OCI-LY1 (cell line): ENCODE results near the gene PNO1.
A peak's percentile ranks its signal among the peaks of the same experiment; 100 is the strongest.

ENCODE experiments used
- H2AFZ ChIP-seq: fragments of 200-600 bp; sonication (generic), shearing (Covaris generic); 2 replicates; pipeline ENCODE4 v1.6.0; 2014; ENCODE audit warnings: antibody characterized with exemption, mild to moderate bottlenecking, low read length
- H3F3A ChIP-seq: fragments of 200-600 bp; sonication (generic), shearing (Covaris generic); 2 replicates; pipeline ENCODE4 v1.6.0; 2014; ENCODE audit warnings: mild to moderate bottlenecking, antibody characterized with exemption, low read length, moderate library complexity; ENCODE audit not compliant: insufficient read depth
- H3K27ac ChIP-seq: fragments of 200-600 bp; sonication (generic); 2 replicates; pipeline ENCODE4 v1.5.1; 2014; ENCODE audit warnings: low read length, mixed run types, mild to moderate bottlenecking, low read depth; ENCODE audit not compliant: poor library complexity, severe bottlenecking
- H3K27me3 ChIP-seq: fragments of 200-600 bp; sonication (generic); 2 replicates; pipeline ENCODE4 v1.6.0; 2014; ENCODE audit warnings: antibody characterized with exemption, mild to moderate bottlenecking, low read length, moderate library complexity; ENCODE audit not compliant: insufficient read depth
- H3K36me3 ChIP-seq: fragments of 200-600 bp; sonication (generic); 2 replicates; pipeline ENCODE4 v1.6.1; 2014; ENCODE audit warnings: mild to moderate bottlenecking, antibody characterized with exemption, low read length, moderate library complexity, mixed read lengths; ENCODE audit not compliant: insufficient read depth
- H3K4me1 ChIP-seq: fragments of 200-600 bp; sonication (generic); 2 replicates; pipeline ENCODE4 v1.5.1; 2014; ENCODE audit warnings: mild to moderate bottlenecking, low read length, moderate library complexity; ENCODE audit not compliant: insufficient read depth, severe bottlenecking
- H3K4me2 ChIP-seq: fragments of 200-600 bp; sonication (generic), shearing (Covaris generic); 2 replicates; pipeline ENCODE4 v1.6.1; 2014; ENCODE audit warnings: low read length
- H3K4me3 ChIP-seq: fragments of 200-600 bp; sonication (generic); 2 replicates; pipeline ENCODE4 v1.5.1; 2014; ENCODE audit warnings: low read length, low read depth, mild to moderate bottlenecking, mixed read lengths; ENCODE audit not compliant: poor library complexity, severe bottlenecking
- H3K79me2 ChIP-seq: fragments of 200-600 bp; shearing (Covaris generic); 2 replicates; pipeline ENCODE4 v1.6.1; 2016; ENCODE audit warnings: mixed run types, low read length, mixed read lengths; ENCODE audit not compliant: insufficient read depth
- H3K9ac ChIP-seq: fragments of 200-600 bp; sonication (generic), shearing (Covaris generic); 2 replicates; pipeline ENCODE4 v1.6.1; 2014; ENCODE audit warnings: mild to moderate bottlenecking, low read length, mixed read lengths
- H3K9me2 ChIP-seq: fragments of 200-600 bp; sonication (generic), shearing (Covaris generic); 2 replicates; pipeline ENCODE4 v1.6.1; 2014; ENCODE audit warnings: low read depth, mild to moderate bottlenecking, low read length, mixed read lengths
- H3K9me3 ChIP-seq: fragments of 200-600 bp; shearing (Covaris generic); 2 replicates; pipeline ENCODE4 v1.6.1; 2014; ENCODE audit warnings: low read length, mixed read lengths
- H4K20me1 ChIP-seq: fragments of 200-600 bp; sonication (generic), shearing (Covaris generic); 2 replicates; pipeline ENCODE4 v1.6.0; 2016; ENCODE audit warnings: mild to moderate bottlenecking, low read length; ENCODE audit not compliant: insufficient read depth
- CTCF ChIP-seq: fragments of 200-600 bp; sonication (generic), shearing (Covaris generic); IDR thresholded peaks from 2 replicates; pipeline ENCODE4 v1.5.1; 2017; ENCODE audit warnings: mild to moderate bottlenecking, antibody characterized with exemption, low read length, moderate library complexity, mixed read lengths
- EZH2 ChIP-seq: fragments of 200-600 bp; sonication (generic), shearing (Covaris generic); IDR thresholded peaks from 2 replicates; pipeline ENCODE4 v1.8.0; 2017; ENCODE audit warnings: borderline replicate concordance, mixed run types, mild to moderate bottlenecking, antibody characterized with exemption, low read length, moderate library complexity, mixed read lengths

PNO1 gene

GRCh38 chr2:68185541-68186164 is 28.0 kb downstream of the PNO1 start:
- H3K27me3 ChIP-seq = no peaks in the 10 kb centered on the region
- peak; percentile 82 for TF ChIP-seq CTCF
- TF ChIP-seq EZH2 = no peak
- no peaks in the 10 kb centered on the region for H3K9me3 ChIP-seq
- peaks cover 26% of the 10 kb centered on the region for H3K79me2 ChIP-seq
- no peak overlapping the region for H3K27ac ChIP-seq
- no peaks in the 10 kb centered on the region for H3K9me2 ChIP-seq
- no peaks in the 10 kb centered on the region for H3F3A ChIP-seq
- H3K36me3 ChIP-seq = peaks cover 64% of the 10 kb centered on the region; the same call in 1 of the 2 replicates
- no peaks in the 10 kb centered on the region; the same call in 1 of the 2 replicates for H4K20me1 ChIP-seq
- no peak overlapping the region for H3K4me3 ChIP-seq
- no peak overlapping the region for H3K9ac ChIP-seq
- no peak overlapping the region for H3K4me2 ChIP-seq
- H2AFZ ChIP-seq = no peak overlapping the region
- peaks cover 13% of the 10 kb centered on the region for H3K4me1 ChIP-seq

- no peaks in the 10 kb centered on the region; the same call in 1 of the 2 replicates for H4K20me1 ChIP-seq
- peaks cover 43% of the 10 kb centered on the region for H3K79me2 ChIP-seq
- no peak for TF ChIP-seq EZH2
- no peak for TF ChIP-seq CTCF
- no peak overlapping the region for H3K27ac ChIP-seq
- H3K9ac ChIP-seq = no peak overlapping the region
- no peaks in the 10 kb centered on the region for H3K9me2 ChIP-seq
- no peaks in the 10 kb centered on the region for H3F3A ChIP-seq
- peaks cover 30% of the 10 kb centered on the region for H3K4me1 ChIP-seq
- no peaks in the 10 kb centered on the region for H3K27me3 ChIP-seq
- no peak overlapping the region for H3K4me2 ChIP-seq
- no peak overlapping the region for H3K4me3 ChIP-seq
- H3K36me3 ChIP-seq = peaks cover 48% of the 10 kb centered on the region; the same call in 1 of the 2 replicates
- no peak overlapping the region for H2AFZ ChIP-seq
- no peaks in the 10 kb centered on the region for H3K9me3 ChIP-seq
Observed at GRCh38 chr2:68187329-68187728, 29.6 kb downstream of the PNO1 start.

GRCh38 chr2:68188831-68189230 is 31.1 kb downstream of the PNO1 start:
- Histone ChIP-seq H3K4me3 (no peak overlapping the region), H3K36me3 (peaks cover 34% of the 10 kb centered on the region; the same call in 1 of the 2 replicates), H3K79me2 (peaks cover 58% of the 10 kb centered on the region), H3K9me3 (no peaks in the 10 kb centered on the region), H3K27ac (no peak overlapping the region), H3K9ac (no peak overlapping the region), H3K27me3 (no peaks in the 10 kb centered on the region), H4K20me1 (no peaks in the 10 kb centered on the region; the same call in 1 of the 2 replicates), H3F3A (no peaks in the 10 kb centered on the region), H3K4me1 (peaks cover 30% of the 10 kb centered on the region), H3K4me2 (no peak overlapping the region), H2AFZ (no peak overlapping the region), H3K9me2 (no peaks in the 10 kb centered on the region)
- no peak for TF ChIP-seq EZH2
- TF ChIP-seq CTCF = no peak
